ENCODE data around the gene FBXW9.

DNA sequence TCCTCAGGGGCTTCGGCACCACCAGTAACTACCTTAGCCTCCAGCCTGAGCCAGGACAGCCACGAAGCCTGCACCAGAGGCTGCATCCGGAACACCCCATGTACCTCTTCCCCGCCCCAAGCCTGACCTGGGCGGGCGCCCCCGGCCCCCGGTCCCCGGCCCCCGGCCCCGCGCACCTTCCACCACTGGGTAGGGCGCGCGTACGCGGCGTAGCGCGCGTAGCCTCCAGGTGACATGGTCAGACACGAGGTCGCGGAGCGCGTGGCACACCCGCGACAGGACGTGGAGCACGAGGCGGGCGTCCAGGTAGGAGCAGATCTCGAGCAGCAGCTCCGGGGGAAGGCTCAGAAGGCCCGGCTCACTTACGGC, 450 bp downstream of the FBXW9 start:
- TF ChIP-seq EZH2 (IDR thresholded peaks at IDR 0.05; ENCODE audit: low read depth), result no peak
- TF ChIP-seq, protein P1, sequence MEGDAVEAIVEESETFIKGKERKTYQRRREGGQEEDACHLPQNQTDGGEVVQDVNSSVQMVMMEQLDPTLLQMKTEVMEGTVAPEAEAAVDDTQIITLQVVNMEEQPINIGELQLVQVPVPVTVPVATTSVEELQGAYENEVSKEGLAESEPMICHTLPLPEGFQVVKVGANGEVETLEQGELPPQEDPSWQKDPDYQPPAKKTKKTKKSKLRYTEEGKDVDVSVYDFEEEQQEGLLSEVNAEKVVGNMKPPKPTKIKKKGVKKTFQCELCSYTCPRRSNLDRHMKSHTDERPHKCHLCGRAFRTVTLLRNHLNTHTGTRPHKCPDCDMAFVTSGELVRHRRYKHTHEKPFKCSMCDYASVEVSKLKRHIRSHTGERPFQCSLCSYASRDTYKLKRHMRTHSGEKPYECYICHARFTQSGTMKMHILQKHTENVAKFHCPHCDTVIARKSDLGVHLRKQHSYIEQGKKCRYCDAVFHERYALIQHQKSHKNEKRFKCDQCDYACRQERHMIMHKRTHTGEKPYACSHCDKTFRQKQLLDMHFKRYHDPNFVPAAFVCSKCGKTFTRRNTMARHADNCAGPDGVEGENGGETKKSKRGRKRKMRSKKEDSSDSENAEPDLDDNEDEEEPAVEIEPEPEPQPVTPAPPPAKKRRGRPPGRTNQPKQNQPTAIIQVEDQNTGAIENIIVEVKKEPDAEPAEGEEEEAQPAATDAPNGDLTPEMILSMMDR (conservative IDR thresholded peaks at IDR 0.05), result no peak
